ENCODE data around the gene NT5DC2. TPM values are rescaled to one million over a fixed set of nuclear protein-coding genes. Genes with fewer than 3 reads are reported as not detected.

The NT5DC2 gene
- 10 to 100 TPM; 26.5 to 30.6 TPM for total RNA-seq

DNA sequence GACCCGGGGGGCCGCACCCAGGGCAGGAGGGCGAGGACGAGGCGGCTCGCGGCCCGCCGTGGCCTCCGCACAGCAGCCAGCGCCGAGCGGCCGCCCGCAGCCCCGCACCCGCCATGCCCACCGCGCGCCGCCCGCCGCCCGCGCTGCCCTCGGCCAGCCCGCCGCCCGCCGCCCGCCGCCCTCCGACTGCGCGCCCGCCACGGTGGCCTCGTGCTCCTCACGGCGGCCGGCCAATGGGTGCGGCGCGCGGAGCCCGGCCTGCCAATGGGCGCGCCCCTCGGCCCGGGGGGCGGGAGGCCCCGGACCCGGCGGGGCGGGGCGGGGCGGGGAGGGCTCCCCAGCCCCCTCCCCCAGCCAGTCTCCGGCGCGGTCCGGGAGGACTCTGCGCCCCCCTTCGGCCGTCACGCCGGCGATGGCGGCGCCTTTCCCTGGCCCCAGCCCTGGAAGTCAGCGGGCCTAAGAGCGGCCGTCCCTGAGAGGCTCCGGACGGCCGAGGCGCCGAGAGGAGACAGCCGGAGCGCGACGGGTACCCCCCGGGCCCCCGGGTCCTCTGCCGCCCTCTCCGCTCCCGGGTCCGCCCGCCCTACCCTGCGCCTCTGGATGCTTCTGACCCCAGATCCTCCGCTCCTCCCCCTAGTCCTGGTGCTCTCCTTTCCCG, at the start of gene NT5DC2:
NT5DC2 (minus strand) TSS at position 235 of the 658 bp plus-strand sequence; CDS start at position 115, 120 bp downstream.
- ATAC-seq (peak; percentile 35 to 63), DNase-seq (ENCODE audit: low spot score in 2 of 2) (peak; percentile 70 to 81)
- Mint-ChIP-seq H3K27ac (peak within 1 kb of the TSS; percentile 36 to 74), H3K9me3 (no peaks in the 10 kb centered on the region), H3K36me3 (peaks cover 20 to 21% of the 10 kb centered on the region in 2 donors)

DNA sequence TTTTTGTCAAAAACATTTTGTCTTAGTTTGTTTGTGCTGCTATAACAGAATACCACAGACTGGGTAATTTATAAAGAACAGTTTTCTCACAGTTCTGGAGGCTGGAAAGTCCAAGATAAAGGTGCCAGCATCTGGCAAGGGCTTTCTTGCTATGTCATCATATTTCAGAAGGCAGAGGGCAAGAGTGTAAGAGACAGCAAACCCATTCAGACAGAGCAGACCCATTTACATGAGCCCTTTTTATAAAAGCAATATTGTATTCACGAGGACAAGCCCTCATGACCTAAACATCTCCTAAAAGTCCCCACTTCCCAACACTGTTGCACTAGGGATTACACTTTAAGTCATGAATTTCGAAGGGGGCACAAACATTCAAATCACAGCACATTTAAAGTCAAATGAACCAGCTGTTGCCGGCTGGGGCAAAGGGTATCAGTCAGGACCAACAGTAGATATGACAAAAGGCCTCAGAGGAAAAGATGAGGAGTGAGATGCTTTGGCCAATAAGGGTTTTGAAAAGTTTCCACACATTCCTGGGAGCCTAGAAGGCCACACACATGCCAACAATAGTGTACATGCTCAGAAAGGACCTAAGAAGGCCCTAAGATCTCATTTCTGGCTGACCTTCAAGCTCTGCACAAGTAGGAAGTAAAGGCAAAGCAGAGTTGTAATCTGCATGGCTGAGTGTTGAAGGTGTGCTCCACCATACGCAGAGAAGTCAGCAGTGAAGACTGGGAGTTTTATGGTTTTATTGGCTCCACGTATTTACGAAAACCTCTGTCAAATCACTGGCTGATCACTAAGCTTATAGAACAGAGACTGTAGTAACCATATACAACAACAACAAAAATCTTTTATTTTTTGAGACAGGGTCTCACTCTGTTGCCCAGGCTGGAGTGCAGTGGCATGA, 40.7 kb upstream of the NT5DC2 start:
- H3K36me3 Mint-ChIP-seq = peaks cover 24 to 39% of the 10 kb centered on the region in 2 donors
- no peak for ATAC-seq

DNA sequence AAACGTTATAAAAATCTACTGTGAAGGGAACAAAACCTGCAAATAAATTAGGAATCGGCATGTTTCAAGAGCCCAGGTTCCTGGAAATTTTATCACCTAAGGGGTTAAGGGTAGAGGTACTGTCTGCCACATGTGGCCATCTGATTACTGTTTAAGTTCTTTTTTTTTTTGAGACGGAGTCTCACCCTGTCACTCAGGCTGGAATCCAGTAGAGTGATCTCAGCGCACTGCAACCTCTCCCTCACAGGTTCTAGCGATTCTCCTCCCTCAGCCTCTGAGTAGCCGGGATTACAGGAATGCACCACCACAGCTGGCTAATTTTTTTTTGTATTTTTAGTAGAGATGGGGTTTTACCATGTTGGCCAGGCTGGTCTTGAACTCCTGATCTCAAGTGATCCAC, 38.6 kb upstream of the NT5DC2 start:
- ATAC-seq (no peak), DNase-seq (ENCODE audit: low spot score in 2 of 2) (no peak)
- peaks cover 5 to 26% of the 10 kb centered on the region in 2 donors for H3K36me3 Mint-ChIP-seq
- H3K9me3 Mint-ChIP-seq = no peaks in the 10 kb centered on the region
- H3K27ac Mint-ChIP-seq = peak overlapping the region in 1 of 2 donors; percentile 55

More for the DNA sequence above, 40.7 kb upstream of the NT5DC2 start:
- DNase-seq (ENCODE audit: low spot score in 2 of 2) = no peak
- Mint-ChIP-seq H3K27ac (peak overlapping the region in 1 of 2 donors; percentile 23), H3K9me3 (no peaks in the 10 kb centered on the region)

DNA sequence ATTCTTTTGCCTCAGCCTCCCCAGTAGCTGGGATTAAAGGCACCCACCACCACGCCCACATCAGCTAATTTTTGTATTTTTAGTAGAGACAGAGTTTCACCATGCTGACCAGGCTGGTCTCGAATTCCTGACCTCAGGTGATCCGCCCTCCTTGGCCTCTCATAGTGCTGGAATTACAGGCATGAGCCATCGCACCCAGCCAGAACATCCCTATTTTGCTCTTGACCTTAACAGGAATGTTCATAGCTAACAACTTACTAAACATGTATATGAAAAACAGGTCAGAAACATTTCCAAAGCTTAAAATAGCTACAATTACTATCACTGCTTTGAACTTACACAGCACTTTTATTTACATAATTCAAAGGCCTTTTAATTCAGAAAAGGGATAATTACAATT, 36.4 kb upstream of the NT5DC2 start:
- ATAC-seq (no peak), DNase-seq (ENCODE audit: low spot score in 2 of 2) (no peak)
- no peak overlapping the region for H3K27ac Mint-ChIP-seq
- H3K9me3 Mint-ChIP-seq = no peaks in the 10 kb centered on the region
- peaks cover 5 to 11% of the 10 kb centered on the region in 2 donors for H3K36me3 Mint-ChIP-seq

DNA sequence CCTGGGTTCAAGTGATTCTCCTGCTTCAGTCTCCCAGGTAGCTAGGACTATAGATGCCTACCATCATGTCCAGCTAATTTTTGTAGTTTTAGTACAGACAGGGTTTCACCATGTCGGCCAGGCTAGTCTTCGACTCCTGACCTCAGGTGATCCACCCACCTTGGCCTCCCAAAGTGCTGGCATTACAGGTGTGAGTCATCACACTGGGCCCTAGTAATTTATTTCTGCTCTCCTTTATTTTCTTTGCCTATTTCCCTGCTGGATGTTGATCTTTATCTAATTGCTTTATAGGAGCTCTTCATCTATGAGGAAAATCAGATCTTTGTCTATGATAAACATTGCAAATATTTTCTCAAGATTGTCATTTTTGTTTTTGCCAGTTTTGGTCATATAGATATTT, 34.4 kb upstream of the NT5DC2 start:
- H3K36me3 Mint-ChIP-seq = peaks cover 0 to 6% of the 10 kb centered on the region in 2 donors
- ATAC-seq = no peak
- peak overlapping the region in 1 of 2 donors; percentile 7 for H3K27ac Mint-ChIP-seq
- no peaks in the 10 kb centered on the region for H3K9me3 Mint-ChIP-seq
- no peak for DNase-seq (ENCODE audit: low spot score in 2 of 2)

DNA sequence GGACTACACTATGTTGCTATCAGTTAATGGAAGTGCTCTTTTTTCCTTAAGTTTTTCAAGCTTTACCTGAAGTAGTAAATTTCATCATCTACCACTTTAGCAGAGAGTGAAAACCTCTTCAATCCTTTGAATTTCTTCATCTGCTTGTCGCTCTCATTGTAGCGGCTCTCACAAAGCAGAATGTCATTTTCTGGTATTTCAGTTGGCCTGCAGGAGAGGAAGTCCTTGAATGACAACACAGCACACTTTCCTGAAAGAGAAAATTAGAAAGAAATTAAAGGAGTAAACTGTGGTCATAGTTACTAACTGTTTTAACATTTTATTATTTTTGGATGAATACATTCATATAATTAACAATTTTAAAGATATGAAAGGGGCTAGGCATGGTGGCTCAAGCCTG, 30.3 kb upstream of the NT5DC2 start:
- Mint-ChIP-seq H3K36me3 (peaks cover 4 to 21% of the 10 kb centered on the region in 2 donors), H3K27ac (no peak overlapping the region), H3K9me3 (no peaks in the 10 kb centered on the region)
- DNase-seq (ENCODE audit: low spot score in 2 of 2) (no peak), ATAC-seq (no peak)

DNA sequence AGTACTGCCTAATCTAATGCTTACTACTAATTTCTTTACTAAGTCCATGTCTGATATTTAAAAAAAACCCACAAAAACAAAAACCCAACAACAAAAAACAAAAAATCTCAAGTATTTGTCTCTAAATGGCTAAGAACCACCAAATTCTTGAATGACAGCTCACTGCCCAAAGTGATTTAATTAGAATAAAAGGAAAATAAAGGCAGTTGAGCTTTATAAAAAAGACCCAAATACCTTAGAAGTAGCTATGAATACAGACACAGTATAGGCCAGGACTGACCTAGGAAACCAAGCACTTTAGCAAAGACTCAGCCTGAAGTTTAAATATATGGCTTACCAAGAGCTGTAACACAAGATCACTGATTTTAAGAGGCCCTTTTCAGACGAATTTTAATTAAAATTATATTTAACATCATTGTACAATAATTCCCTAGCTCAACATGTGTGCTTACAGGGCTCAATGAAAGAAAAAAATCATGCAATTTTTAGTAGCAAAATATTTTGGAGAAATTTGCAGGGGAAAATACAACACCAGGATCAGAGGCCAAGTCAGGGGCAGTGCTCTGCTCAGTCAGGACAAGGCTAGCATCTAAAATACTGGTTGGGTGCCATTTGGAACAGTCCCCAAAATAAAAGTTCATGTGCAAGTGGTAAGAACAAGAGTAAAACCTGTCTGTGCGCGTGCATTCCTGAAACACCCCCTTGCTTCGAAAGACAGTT, 27.5 kb upstream of the NT5DC2 start:
- H3K36me3 Mint-ChIP-seq = peaks cover 9 to 24% of the 10 kb centered on the region in 2 donors
- DNase-seq (ENCODE audit: low spot score in 2 of 2) = no peak
- H3K9me3 Mint-ChIP-seq = no peaks in the 10 kb centered on the region
- no peak for ATAC-seq
- no peak overlapping the region for H3K27ac Mint-ChIP-seq

DNA sequence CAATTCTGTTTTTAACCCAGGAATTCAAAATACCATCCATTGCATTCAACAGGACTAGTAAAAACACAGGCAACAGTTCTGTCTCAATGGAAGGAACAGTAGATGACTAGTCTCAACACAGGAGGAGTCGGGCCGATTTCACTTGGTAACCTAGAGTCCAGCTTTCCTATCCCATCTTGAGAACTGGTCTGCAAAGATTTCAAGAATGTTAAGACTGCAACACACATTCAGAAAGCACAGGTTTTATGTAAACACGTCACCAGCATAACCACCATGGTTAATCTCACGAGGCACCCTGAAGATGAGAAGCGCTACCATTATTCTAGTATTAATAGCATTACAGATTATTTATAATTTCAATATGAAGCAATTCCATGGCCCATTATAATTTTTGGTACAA, 24.8 kb upstream of the NT5DC2 start:
- Mint-ChIP-seq H3K36me3 (peaks cover 9 to 24% of the 10 kb centered on the region in 2 donors), H3K9me3 (no peaks in the 10 kb centered on the region), H3K27ac (peak overlapping the region in 1 of 2 donors; percentile 66)
- no peak for ATAC-seq
- DNase-seq (ENCODE audit: low spot score in 2 of 2) = no peak

DNA sequence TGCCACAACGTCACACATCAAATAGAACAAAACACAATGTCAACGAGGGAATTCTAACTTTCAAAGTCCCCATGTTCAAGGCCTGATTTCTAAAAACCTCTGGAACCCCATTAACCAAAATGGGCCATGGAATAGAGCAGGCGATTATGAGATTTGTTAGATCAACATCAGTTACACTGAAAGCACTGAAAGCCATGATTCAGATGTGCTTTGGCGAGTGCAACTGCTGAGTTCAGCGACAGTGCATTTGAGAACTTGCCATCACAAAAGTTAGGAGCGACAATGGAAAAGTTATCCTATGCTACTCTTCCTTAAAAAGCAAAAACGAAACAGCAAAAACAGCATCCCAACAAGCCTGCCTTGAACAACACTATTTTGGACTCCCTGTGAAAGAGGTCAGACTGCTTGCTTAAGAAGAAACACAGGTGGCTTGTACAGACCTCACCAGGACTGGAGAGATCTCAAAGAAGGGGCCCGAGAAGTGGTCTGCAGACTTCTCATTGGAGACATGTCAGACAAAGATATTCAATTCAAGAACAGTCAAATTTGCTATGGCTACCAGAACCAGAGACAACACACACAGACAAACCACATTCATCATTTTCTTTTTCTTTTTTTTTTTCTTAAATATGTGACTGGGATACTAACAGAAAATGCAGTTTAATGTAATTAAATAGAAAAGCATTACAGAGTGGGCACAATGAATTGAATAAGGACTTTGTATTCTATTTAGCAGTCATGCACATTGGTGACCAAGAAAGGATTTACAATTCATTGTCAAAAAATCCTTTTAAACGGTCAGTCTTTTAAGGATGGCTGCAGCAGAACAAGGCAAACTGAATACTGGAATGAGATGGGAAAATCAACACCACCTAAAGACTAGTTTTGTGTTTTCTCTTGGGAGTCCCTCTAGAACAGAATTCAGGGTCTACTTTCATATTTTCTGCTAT, 23.6 kb upstream of the NT5DC2 start:
- Mint-ChIP-seq H3K9me3 (no peaks in the 10 kb centered on the region), H3K27ac (no peak overlapping the region), H3K36me3 (peaks cover 4 to 24% of the 10 kb centered on the region in 2 donors)
- no peak for ATAC-seq
- no peak for DNase-seq (ENCODE audit: low spot score in 2 of 2)

DNA sequence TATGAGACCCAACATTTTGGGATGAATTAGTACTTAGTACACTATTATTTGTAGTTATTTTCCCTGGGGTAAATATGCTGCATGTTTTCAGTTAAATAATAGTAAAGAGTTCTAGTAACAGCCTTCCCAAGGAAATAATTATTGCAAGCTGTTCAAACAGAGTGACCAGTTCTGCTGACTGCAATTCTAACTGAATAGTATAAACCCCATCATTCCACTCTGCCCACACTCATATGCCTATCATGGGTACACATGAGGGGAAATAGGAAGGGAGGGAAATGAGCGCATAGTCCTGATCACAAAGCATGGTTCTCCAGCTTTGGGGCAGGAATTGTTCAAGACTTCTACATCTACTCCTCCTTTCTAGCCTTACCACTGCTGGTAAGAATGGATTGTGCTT, 21.4 kb upstream of the NT5DC2 start:
- Mint-ChIP-seq H3K36me3 (peaks cover 4 to 19% of the 10 kb centered on the region in 2 donors), H3K9me3 (no peaks in the 10 kb centered on the region), H3K27ac (no peak overlapping the region)
- DNase-seq (ENCODE audit: low spot score in 2 of 2) = no peak
- no peak for ATAC-seq

DNA sequence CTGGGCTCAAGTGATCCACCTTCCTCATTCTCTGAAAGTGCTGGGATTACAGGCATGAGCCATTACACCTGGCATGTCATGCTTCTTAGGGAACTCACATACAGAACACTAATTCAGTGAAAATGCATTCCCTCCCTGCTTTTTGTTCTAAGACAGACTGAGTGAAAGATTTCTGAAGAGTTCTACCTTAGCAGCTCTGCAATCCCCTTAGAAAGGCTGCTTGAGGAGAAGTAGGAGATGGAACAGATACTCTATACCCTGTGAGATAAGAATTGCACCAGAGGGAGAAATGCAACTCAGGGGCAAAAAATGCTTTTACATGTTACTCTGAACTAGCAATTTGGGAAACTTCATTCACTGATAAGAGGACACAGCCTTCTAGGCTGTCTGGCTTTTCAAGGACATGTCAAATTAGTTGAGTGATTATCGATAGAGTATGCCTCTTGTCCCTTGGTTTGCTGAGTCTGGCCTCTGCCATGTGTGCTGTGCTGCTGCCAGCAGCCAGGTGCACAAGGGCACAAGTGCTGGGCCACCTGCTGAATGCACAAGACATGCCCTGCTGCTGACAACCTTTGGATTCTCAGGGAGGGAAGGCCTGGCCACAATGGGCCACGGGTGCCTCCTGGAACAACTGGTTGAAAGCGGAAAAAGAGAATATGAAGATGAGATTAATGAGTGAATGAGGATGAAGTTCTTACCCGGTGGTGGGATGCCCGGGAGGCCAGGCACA, 20.5 kb upstream of the NT5DC2 start:
- Mint-ChIP-seq H3K27ac (peak overlapping the region in 1 of 2 donors; percentile 10), H3K9me3 (no peaks in the 10 kb centered on the region), H3K36me3 (peaks cover 4 to 14% of the 10 kb centered on the region in 2 donors)
- DNase-seq (ENCODE audit: low spot score in 2 of 2) (no peak), ATAC-seq (no peak)

DNA sequence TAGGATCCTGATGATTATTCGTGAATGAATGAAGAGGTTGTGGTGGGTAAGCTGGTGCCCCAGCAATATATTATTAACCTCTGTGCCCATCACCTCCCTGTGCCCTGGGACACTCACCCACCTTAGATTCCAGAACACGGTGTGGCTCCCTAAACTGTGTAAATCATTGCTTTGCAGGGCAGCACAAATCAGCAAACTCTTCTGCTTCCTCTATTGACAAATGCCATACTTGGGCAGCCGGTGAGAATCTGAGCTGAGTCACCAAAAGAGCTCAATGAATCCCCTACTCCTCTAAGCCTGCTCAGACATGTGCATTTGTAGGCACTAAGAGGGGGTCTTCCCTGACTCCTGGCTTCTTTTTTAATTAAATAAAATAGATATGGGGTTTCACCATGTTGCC, 18.4 kb upstream of the NT5DC2 start:
- ATAC-seq = no peak
- no peak for DNase-seq (ENCODE audit: low spot score in 2 of 2)
- peaks cover 0 to 6% of the 10 kb centered on the region in 2 donors for H3K36me3 Mint-ChIP-seq
- no peaks in the 10 kb centered on the region for H3K9me3 Mint-ChIP-seq
- H3K27ac Mint-ChIP-seq = peak overlapping the region; percentile 59 to 70

DNA sequence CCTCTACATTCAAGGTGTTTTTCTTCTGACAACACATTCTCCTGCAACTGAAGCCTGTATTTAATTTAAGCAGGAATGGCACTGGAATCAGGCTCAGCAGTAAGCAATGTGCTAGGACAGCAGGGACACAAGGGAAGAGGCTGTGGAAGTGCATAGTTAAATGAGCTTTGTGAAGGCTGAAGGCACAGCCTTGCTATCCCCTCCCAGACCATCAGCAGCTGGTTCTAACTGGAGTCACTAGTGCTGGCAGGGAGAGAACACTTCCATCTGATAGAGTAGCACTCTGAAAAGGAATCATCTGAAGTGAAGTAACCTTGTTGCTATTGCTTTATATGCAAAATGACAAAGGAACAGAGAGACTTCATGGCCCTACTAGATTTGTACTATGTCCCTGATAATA, 17.5 kb upstream of the NT5DC2 start:
- Mint-ChIP-seq H3K36me3 (peaks cover 0 to 6% of the 10 kb centered on the region in 2 donors), H3K27ac (peak overlapping the region in 1 of 2 donors; percentile 55), H3K9me3 (no peaks in the 10 kb centered on the region)
- ATAC-seq (no peak), DNase-seq (ENCODE audit: low spot score in 2 of 2) (no peak)

DNA sequence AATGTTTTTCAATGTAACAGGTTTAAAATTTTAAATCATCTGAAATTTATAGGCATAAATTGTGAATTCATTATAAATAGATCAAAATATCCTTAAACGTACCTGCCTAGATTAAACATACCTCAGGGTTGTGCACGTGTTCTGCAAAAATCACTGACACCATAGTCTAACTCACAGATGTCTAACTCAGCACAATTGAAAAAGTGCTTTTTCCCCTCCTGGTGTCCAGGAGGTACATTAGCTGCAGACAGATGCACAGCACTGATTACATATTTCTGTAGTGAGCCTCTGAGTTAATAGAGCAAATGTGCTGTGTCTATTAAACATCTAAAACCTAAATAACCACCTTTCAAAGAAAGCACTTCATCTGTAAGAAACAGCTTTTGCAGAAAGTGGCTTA, 13.5 kb upstream of the NT5DC2 start:
- Mint-ChIP-seq H3K36me3 (peaks cover 0 to 6% of the 10 kb centered on the region in 2 donors), H3K27ac (peak overlapping the region in 1 of 2 donors; percentile 24), H3K9me3 (no peaks in the 10 kb centered on the region)
- DNase-seq (ENCODE audit: low spot score in 2 of 2) = no peak
- ATAC-seq = no peak

DNA sequence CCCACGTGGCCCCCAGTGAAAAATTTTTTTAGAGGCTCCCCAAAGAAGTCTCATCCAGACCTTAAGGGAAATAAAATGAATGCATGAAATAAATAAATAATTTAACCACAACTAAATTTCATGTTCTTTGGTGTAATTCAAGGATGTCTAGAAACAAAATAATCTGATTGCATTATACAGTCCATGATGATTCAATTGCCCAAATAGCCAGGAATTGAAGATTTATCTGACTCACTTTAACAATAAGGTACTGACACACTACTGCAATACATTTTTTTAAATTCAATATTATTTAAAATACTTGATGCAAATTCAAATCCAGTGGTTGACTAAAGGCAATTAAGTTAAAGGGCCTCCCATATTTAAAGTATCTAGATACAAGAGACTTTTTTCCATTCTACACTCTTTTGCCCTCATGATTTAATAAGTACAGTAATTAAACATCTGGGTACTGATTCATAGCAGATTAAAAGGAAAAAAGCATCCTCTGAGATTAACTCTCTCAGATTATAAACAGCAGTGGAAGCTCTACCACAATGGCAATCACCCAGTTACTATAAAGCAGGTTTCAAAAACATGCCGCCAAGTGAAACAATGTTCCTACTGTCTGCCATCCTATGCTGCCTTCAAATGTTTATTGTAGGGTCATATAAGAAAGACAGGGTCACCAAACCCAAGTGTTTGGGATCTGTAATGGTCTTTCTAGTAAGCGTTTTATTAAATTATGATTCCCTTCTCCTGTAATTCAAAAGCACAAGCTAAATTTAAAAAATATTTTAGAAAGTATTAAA, 12.6 kb upstream of the NT5DC2 start:
- H3K9me3 Mint-ChIP-seq = no peaks in the 10 kb centered on the region
- H3K27ac Mint-ChIP-seq = no peak overlapping the region
- peaks cover 3 to 6% of the 10 kb centered on the region in 2 donors for H3K36me3 Mint-ChIP-seq
- DNase-seq (ENCODE audit: low spot score in 2 of 2) (no peak), ATAC-seq (no peak)

Measured in activated naive CD4-positive, alpha-beta T cell treated with anti-CD3 and anti-CD28 coated beads, Interleukin-2, amount 50 U/mL, for 72 hours (primary cell).